GM23248 (cell line): ENCODE data around the gene C16orf95.

Experiments
- EZH2 ChIP-seq: fragments of 200-600 bp; sonication (generic); IDR thresholded peaks from 2 replicates; pipeline ENCODE4 v1.6.1; 2018; ENCODE audit warnings: antibody characterized with exemption, mild to moderate bottlenecking; ENCODE audit not compliant: insufficient read depth, poor library complexity, severe bottlenecking
- EZH2phosphoT487 ChIP-seq: fragments of 200-600 bp; sonication (generic); IDR thresholded peaks from 2 replicates; pipeline ENCODE4 v1.6.1; 2018; ENCODE audit warnings: antibody characterized with exemption, moderate library complexity, mild to moderate bottlenecking, low read depth; ENCODE audit not compliant: insufficient read depth

- no peak for TF ChIP-seq EZH2
- TF ChIP-seq EZH2phosphoT487: no peak
Observed at GRCh38 chr16:87316450-87316922, 706 bp downstream of the C16orf95 start.
